ENCODE measurements around the gene RBM43. TPM values are rescaled to one million over a fixed set of nuclear protein-coding genes. Genes with fewer than 3 reads are reported as not detected.

The RBM43 gene
- total RNA-seq, 2 experiments from 2014 or later = 3.4 to 3.5 TPM

GRCh38 chr2:151282401-151282800, 20.7 kb upstream of the RBM43 start:
- DNase-seq = no peak
- Mint-ChIP-seq H3K36me3 (ENCODE audit: low read depth) (peaks cover 36% of the 10 kb centered on the region), H3K9me3 (no peaks in the 10 kb centered on the region), H3K4me1 (ENCODE audit: low read depth) (peaks cover 19% of the 10 kb centered on the region), H3K27ac (no peak overlapping the region), H3K27me3 (no peaks in the 10 kb centered on the region), H3K4me3 (no peak overlapping the region)
- ChIA-PET CTCF (no interaction called here), POLR2A (no interaction called here)
- no peak for TF ChIP-seq CTCF (IDR thresholded peaks at IDR 0.05)
- ATAC-seq = no peak
- intact Hi-C loops (cut with micrococcal nuclease) = no loop called here

GRCh38 chr2:151280271-151280670, 18.6 kb upstream of the RBM43 start:
- Mint-ChIP-seq H3K27ac (no peak overlapping the region), H3K27me3 (no peaks in the 10 kb centered on the region), H3K36me3 (ENCODE audit: low read depth) (peaks cover 35% of the 10 kb centered on the region), H3K4me1 (ENCODE audit: low read depth) (peaks cover 4% of the 10 kb centered on the region), H3K9me3 (no peaks in the 10 kb centered on the region), H3K4me3 (no peak overlapping the region)
- TF ChIP-seq CTCF (IDR thresholded peaks at IDR 0.05) = no peak
- DNase-seq (no peak), ATAC-seq (no peak)
- ChIA-PET CTCF (interaction anchor here (1.0 to 1.5 kb wide), 2 partner anchors 9 to 11 kb away, joined by 3 to 4 read pairs; partner anchors contain the start of gene NMI), POLR2A (no interaction called here)
- intact Hi-C loops (cut with micrococcal nuclease) = no loop called here

- Mint-ChIP-seq H3K4me1 (ENCODE audit: low read depth) (no peaks in the 10 kb centered on the region), H3K9me3 (no peaks in the 10 kb centered on the region), H3K4me3 (no peak overlapping the region), H3K27me3 (no peaks in the 10 kb centered on the region), H3K27ac (no peak overlapping the region), H3K36me3 (ENCODE audit: low read depth) (peaks cover 44% of the 10 kb centered on the region)
- TF ChIP-seq CTCF (IDR thresholded peaks at IDR 0.05) = no peak
- ATAC-seq (no peak), DNase-seq (no peak)
- CTCF ChIA-PET = interaction anchor here (1.2 to 1.3 kb wide), 2 partner anchors 14 to 159 kb away, joined by 3 read pairs; no protein-coding TSS in a partner anchor
- intact Hi-C loops (cut with micrococcal nuclease) = no loop called here
- POLR2A ChIA-PET = no interaction called here
Observed at GRCh38 chr2:151278487-151278886, 16.8 kb upstream of the RBM43 start.

GRCh38 chr2:151277067-151277466, 15.4 kb upstream of the RBM43 start:
- Mint-ChIP-seq H3K9me3 (no peaks in the 10 kb centered on the region), H3K27me3 (no peaks in the 10 kb centered on the region), H3K4me1 (ENCODE audit: low read depth) (no peaks in the 10 kb centered on the region), H3K27ac (no peak overlapping the region), H3K4me3 (no peak overlapping the region), H3K36me3 (ENCODE audit: low read depth) (peaks cover 50% of the 10 kb centered on the region)
- TF ChIP-seq CTCF (IDR thresholded peaks at IDR 0.05) = no peak
- DNase-seq (no peak), ATAC-seq (no peak)
- POLR2A ChIA-PET = interaction anchor here (1.0 to 1.4 kb wide), 3 partner anchors 10 to 15 kb away, joined by 3 to 8 read pairs (median 3); partner anchors contain the start of gene RBM43
- CTCF ChIA-PET = no interaction called here
- intact Hi-C loops (cut with micrococcal nuclease) = no loop called here

- H3K36me3 Mint-ChIP-seq (ENCODE audit: low read depth) = peaks cover 48% of the 10 kb centered on the region
- CTCF ChIA-PET = no interaction called here
- POLR2A ChIA-PET = no interaction called here
Observed at GRCh38 chr2:151275291-151275690, 13.6 kb upstream of the RBM43 start.

More at GRCh38 chr2:151275291-151275690, 13.6 kb upstream of the RBM43 start:
- TF ChIP-seq CTCF (IDR thresholded peaks at IDR 0.05) = no peak
- DNase-seq (no peak), ATAC-seq (no peak)
- intact Hi-C loops (cut with micrococcal nuclease) = no loop called here
- H3K9me3 Mint-ChIP-seq = no peaks in the 10 kb centered on the region
- H3K4me1 Mint-ChIP-seq (ENCODE audit: low read depth) = no peaks in the 10 kb centered on the region
- no peak overlapping the region for H3K4me3 Mint-ChIP-seq
- no peaks in the 10 kb centered on the region for H3K27me3 Mint-ChIP-seq
- no peak overlapping the region for H3K27ac Mint-ChIP-seq
